Fibroblast of pulmonary artery (primary cell): ENCODE data around the gene INHBB.

Experiments used
- DNase-seq: peaks from one replicate; pipeline ENCODE4 v3.0.0-alpha.2; 2010; ENCODE audit warnings: low read depth
- H3K4me3 ChIP-seq: replicated peaks from 2 replicates; pipeline ENCODE4 v1.5.1; 2011; ENCODE audit warnings: low read depth, mild to moderate bottlenecking, control low read depth, low read length, moderate library complexity
- CTCF ChIP-seq: IDR thresholded peaks from 2 replicates; pipeline ENCODE4 v1.5.1; 2011; ENCODE audit warnings: mild to moderate bottlenecking, control low read depth, low read length, inconsistent platforms; ENCODE audit errors: missing control alignments

Gene INHBB

GRCh38 chr2:120379916-120380893, 34.3 kb downstream of the INHBB start:
- no peak for DNase-seq
- TF ChIP-seq CTCF, result no peak
- no peak overlapping the region for H3K4me3 ChIP-seq

GRCh38 chr2:120381192-120381591, 35.3 kb downstream of the INHBB start:
- H3K4me3 ChIP-seq, result no peak overlapping the region
- DNase-seq, result no peak
- TF ChIP-seq CTCF, result no peak

GRCh38 chr2:120381661-120382060, 35.7 kb downstream of the INHBB start:
- DNase-seq, result no peak
- H3K4me3 ChIP-seq, result no peak overlapping the region
- no peak for TF ChIP-seq CTCF

- H3K4me3 ChIP-seq, result no peak overlapping the region
- TF ChIP-seq CTCF, result no peak
- no peak for DNase-seq
These were observed 36.7 kb downstream of the INHBB start for GRCh38 chr2:120382541-120383144.

- DNase-seq, result no peak
- H3K4me3 ChIP-seq, result no peak overlapping the region
- TF ChIP-seq CTCF, result no peak
These were observed 37.3 kb downstream of the INHBB start for GRCh38 chr2:120383191-120383590.

GRCh38 chr2:120383631-120384340, 37.9 kb downstream of the INHBB start:
- no peak for DNase-seq
- H3K4me3 ChIP-seq, result no peak overlapping the region
- no peak for TF ChIP-seq CTCF
